HG03354 (cell line): ENCODE results near the gene DHRS13.
A peak's percentile ranks its signal among the peaks of the same experiment; 100 is the strongest.

ENCODE experiments used
- ATAC-seq: cut with Tn5 transposase; IDR thresholded peaks from one replicate; pipeline ENCODE4 v1.9.1; 2021; ENCODE audit warnings: mild to moderate bottlenecking; ENCODE audit not compliant: unreplicated experiment, poor library complexity, severe bottlenecking

Gene DHRS13

GRCh38 chr17:28902819-28903545 lies at the start of gene DHRS13:
Gene DHRS13, minus strand, starts transcription at chr17:28903079. Its CDS starts 135 bp downstream, at chr17:28902944.
- peak; percentile 84 for ATAC-seq

GRCh38 chr17:28951991-28952975 lies 49.4 kb upstream of the DHRS13 start:
- peak; percentile 66 for ATAC-seq

GRCh38 chr17:28951428-28951990 lies 48.6 kb upstream of the DHRS13 start, which contains the start of gene PHF12:
Gene PHF12, minus strand, starts transcription at chr17:28951518. Its CDS starts 558 bp downstream, at chr17:28950960.
- peak; percentile 52 for ATAC-seq

- ATAC-seq = peak; percentile 4
Measured at GRCh38 chr17:28950752-28951427, 48.0 kb upstream of the DHRS13 start.

- ATAC-seq = no peak
Measured at GRCh38 chr17:28950017-28950751, 47.3 kb upstream of the DHRS13 start.

GRCh38 chr17:28949185-28950016 lies 46.5 kb upstream of the DHRS13 start:
- ATAC-seq = no peak

GRCh38 chr17:28948873-28949184 lies 46.0 kb upstream of the DHRS13 start:
- no peak for ATAC-seq

GRCh38 chr17:28948342-28948741 lies 45.5 kb upstream of the DHRS13 start:
- no peak for ATAC-seq

GRCh38 chr17:28947639-28948038 lies 44.8 kb upstream of the DHRS13 start:
- ATAC-seq = no peak

- no peak for ATAC-seq
Measured at GRCh38 chr17:28946239-28946638, 43.4 kb upstream of the DHRS13 start.

GRCh38 chr17:28944862-28945741 lies 42.2 kb upstream of the DHRS13 start:
- ATAC-seq = no peak

GRCh38 chr17:28944343-28944742 lies 41.5 kb upstream of the DHRS13 start:
- ATAC-seq = no peak

GRCh38 chr17:28942925-28943324 lies 40.0 kb upstream of the DHRS13 start:
- no peak for ATAC-seq

- no peak for ATAC-seq
Measured at GRCh38 chr17:28941251-28941650, 38.4 kb upstream of the DHRS13 start.

GRCh38 chr17:28940675-28941074 lies 37.8 kb upstream of the DHRS13 start:
- no peak for ATAC-seq

- ATAC-seq = no peak
Measured at GRCh38 chr17:28940142-28940541, 37.3 kb upstream of the DHRS13 start.

- ATAC-seq = no peak
Measured at GRCh38 chr17:28938552-28938951, 35.7 kb upstream of the DHRS13 start.
